ENCODE measurements around the gene CHD6.

DNA sequence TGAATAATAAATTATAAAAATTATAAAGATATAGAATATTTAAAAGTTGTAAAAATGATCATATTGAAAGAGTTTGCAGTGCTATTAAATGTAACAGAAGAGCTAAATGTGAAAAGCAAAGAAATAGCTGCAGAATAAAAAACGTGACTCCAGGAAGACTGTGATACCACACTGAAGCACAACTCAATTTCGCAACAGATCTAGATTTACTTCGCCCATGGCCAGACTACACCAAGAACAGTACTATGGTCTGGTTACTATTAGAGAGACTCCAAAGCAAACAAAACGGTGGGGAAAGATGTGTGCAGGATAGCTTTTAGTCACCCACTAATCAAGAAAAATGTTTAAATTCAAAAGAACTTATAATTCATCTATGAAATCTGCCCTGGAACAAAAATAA lies 1.9 kb downstream of the CHD6 start:
- TF ChIP-seq POLR2A (IDR thresholded peaks at IDR 0.05; ENCODE audit: low read depth, low read length), result no peak
- TF ChIP-seq TAF1 (IDR thresholded peaks at IDR 0.05; ENCODE audit: borderline replicate concordance, low read depth, low read length), result no peak
- no peak for TF ChIP-seq POLR2AphosphoS5 (IDR thresholded peaks at IDR 0.05; ENCODE audit: low read depth, low read length)

All from GM12892 (cell line).